Activated T-helper 1 cell treated with anti-CD3 and anti-CD28 coated beads, Interleukin-2, amount 50 U/mL, for 16 hours (primary cell): ENCODE measurements around the gene DHFR.

Experiments
- DNase-seq, 2 donors: peaks; one replicate each; pipeline ENCODE4 v3.0.0-alpha.2; 2020; ENCODE audit warnings: low read depth in 1 of 2, low spot score in 1 of 2

Gene DHFR

DNA sequence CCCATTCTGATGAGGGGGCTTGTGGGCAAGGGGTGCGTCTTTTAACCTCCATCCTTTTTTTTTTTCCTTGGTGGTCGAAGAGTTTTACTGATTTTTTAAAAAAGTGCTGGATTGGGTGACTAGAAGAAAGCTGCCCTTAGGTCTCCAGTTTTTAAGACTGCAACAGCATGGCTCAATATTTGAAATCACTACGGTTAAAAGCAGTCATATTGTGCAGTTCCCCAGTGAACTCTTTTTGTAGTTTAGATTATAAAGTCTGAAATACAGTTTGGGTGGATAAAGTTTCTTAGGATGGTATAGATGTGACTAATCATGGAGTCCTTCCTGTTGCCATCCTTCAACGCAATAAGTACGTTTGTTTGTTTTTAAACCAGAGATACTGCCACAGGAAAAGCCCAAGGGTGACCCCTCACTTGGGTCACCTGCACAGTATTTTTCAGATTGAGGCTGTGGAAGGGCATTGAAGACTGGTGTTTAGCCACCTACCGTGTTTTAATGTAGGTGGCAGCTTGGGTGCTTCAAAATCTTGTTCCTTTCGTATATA lies 520 bp upstream of the DHFR start:
- DNase-seq = no peak

DNA sequence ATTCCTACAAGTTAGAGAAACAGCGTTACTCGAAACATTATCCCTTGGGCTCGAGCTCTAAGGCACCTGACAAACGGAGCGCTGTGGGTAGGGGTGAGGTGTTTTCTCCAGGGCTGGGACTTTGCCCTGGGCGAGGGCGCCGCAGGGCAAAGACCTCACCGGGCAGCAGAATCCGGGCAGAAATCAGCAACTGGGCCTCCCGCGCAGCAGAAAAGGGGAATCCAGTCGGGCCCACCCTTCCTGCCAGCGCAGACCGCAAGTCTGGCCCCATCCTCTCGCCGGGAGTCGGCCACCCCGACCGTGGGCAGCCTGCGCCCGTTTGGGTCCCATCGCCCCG lies 761 bp downstream of the DHFR start:
- DNase-seq = no peak

DNA sequence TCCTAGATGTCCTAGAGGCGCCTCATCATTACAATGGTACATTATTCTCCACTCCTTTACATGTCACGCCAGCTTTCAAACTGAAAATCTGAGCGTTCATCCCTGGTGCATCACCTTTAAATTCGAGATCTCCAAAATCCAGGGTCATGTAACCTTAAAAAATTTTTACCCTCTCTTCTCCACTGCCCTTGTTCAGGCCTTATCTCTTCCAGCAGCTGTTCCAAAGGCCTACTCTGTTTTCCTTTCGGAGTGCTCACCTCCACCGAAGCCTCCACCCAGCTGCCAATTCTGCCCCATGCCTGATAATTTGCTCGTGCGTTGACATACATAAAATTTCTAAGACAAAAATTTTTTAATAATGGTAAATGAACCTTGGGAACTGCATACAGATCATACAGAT lies 1.3 kb downstream of the DHFR start:
- DNase-seq = no peak

DNA sequence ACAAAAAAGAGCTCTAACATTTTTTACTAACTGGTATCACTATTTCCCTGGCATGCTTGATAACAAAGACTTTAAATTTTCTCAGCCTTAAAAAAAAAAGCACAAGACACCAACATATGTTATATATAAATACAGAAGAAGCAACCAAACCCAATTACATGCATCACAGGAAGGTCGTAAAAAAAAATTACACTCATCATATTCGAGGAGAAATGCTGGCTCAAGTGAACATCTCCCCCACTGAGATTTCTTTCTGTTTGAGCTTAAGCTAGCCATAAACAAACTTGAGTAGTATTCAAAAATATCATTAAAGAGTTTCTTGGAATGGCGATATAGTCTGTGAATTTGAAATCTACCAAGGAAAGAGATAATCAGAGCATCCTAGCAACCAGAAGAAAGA lies 7.9 kb downstream of the DHFR start:
- DNase-seq = no peak

DNA sequence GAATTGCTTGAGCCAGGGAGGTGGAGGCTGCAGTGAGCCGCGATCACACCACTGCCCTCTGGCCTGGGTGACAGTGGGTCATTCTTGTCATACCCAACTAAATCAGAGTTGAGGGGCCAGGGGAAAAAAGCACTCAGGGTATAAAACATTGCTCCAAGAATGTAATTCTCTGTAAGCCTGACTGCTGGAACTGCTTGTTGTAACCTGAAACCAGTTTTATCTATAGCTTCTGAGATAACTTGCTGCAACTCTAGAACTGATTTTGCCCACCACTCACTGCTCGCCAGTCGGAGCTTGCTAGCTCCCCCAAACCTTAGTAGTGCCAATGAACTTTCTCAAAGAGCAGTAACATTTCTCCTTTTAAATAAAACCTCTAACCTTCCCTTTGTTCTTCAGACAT lies 9.9 kb downstream of the DHFR start:
- no peak for DNase-seq

DNA sequence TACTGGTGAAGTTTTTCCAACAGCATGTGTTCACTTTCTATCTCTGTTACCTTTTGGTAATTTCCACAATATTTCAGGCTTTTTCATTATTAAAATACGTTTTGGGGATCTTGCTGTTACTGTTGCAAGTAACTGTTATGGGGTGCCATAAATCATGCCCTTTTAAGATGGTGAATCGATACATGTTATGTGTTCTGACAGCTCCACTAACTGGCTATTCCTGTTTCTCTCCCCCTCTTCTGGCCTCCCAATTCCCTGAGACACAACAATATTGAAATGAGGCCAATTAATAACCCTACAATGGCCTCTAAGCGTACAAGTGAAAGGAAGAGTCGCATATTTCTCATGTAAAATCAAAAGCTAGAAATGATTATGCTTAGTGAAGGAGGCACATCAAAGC lies 13.4 kb downstream of the DHFR start:
- DNase-seq = no peak

DNA sequence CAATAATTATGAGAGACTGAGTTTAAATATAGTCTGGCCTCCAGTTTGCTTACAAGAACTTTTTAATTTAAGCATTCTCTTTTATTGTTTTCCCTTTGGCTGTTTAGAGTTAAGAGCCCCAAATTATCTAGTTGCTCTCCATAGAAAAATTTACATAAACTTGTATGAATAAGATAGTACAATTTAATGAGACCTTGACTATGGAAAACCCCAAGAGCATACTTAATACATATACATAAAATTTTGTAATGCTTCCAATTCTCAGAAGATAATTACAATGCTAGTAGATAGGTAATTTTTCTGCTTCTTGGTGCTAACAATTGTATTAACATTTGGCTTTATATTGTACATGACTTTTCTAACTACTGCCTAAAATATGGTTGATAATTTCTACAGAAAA lies 20.6 kb downstream of the DHFR start:
- DNase-seq = no peak

DNA sequence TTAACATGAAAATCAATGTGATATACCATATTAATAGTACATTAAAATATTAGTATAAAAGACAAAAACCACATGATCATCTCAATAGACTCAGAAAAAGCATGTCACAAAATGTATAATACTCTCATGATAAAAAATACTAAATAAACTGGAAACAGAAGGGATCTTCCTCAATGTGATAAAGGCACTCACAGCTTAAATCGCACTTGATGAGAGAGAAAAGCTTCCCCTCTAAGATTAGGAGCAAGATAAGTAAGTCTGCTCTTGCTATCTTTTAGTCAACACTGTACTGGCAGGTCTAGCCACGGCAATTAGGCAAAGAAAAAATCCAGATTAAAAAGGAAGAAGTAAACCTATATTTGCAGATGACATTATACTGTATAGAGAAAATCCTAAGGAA lies 22.1 kb downstream of the DHFR start:
- no peak for DNase-seq

DNA sequence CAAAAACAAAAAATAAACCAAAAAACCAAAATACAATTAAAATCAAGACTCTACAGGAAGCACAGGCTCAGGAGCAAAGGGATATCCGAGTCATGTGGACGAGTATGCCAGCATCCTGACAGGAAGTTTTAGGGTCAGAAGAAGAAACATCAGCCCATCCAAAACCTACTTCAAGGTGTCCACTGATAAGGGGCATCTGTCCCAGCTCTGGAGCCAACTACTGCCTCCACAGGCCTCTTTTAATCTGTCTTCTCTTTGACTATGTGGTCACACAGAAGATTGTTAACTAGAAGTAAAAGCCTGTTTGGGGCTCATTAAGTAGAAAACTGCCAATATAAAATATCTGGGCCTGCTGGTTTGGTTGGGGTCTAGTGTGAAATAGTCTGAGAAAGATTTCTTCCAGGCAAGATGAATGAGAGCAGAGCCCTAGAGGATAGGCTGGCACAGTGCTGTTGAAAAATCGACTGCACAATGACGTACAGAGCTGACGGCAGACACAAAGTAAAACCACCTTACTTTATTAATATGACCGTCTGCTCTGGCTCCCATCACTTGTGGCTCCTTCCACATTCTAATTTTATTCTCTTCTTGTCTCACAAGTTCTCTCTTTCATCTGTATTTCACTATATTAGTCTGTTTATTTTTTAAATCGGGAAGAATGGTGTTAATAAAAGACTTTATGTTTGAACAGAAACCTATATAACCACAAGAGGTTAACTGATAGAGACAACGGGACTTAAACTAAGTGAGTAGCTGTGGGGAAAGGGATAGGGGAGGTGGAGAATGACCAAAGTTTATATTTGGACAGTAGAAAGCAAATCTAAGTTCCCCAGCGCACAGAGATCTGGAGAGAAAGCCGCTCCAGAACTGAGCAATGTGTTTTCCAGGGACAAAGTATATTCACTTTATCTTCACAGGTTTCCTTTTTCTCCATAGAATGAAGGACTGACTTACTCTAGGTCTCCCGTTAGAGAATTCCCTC lies 23.2 kb downstream of the DHFR start:
- DNase-seq = no peak

DNA sequence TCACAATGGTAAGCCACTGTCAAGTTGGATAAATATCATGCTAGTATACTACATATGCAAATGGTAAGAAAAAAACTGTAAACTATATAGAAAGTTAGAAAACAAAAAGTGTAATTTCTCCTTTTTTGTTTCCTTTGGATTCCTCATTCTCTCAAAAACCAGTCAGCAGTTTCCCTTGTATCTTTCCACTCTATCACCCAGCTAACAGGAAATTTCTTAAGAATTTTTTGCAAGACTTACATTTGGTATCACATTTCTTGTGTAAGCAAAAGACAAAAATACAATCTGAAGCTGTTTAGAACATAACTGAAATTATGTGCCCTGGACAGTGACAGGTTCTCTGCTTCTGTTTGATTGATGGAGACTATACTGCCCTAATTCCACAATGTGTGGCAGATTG lies 25.5 kb downstream of the DHFR start:
- no peak for DNase-seq

DNA sequence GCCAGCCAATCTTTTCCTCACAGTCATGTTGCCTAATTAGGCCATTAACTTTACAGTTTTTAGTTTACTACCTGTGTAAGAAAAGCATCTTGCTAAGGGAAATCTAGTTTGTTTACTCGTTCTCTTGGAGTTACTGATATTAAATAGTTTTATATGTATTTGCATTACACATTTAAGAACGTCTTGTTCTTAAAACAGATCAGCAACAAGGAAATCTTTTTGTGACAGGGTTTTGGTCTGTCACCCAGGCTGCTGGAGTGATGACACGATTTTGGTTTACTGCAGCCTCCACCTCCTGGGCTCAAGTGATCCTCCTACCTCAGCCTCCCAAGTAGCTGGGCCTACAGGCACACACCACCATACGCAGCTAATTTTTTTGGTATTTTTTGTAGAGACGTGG lies 29.6 kb downstream of the DHFR start:
- no peak for DNase-seq

DNA sequence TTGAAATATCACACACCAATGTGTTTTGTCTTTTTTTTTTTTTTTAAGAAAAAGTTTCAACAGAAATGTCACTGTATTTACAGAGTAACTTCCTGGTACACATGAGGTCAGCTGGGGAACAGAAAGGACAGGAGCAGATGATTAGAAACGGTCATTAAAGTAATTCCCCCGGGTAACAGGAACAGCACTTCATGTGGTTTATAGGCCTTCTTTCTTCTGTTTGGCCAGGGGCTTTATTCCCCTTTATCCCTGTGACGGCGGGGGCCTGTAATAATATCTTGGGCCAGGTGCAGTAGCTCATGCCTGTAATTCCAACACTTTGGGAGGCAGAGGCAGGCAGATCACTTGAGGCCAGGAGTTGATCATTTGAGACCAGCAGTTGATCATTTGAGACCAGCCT lies 30.8 kb downstream of the DHFR start:
- DNase-seq = no peak

DNA sequence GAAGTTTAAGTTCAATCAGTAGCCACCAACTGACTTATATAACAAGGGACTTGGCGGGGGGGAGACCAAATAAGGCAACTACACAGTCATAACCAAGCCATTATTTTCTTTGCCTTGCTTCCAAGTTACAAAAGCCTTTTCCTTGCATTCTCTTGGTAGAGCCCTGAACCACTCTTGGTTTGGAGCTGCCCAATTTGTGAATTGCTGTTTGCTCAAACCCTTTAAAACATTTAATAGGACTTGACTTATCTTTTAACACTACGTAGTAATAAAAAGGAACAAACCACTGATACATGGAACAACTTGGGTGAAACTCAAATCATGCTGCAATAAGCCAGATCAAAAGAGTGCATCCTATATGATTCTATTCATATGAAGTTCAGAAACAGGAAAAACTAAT lies 32.0 kb downstream of the DHFR start:
- no peak for DNase-seq

DNA sequence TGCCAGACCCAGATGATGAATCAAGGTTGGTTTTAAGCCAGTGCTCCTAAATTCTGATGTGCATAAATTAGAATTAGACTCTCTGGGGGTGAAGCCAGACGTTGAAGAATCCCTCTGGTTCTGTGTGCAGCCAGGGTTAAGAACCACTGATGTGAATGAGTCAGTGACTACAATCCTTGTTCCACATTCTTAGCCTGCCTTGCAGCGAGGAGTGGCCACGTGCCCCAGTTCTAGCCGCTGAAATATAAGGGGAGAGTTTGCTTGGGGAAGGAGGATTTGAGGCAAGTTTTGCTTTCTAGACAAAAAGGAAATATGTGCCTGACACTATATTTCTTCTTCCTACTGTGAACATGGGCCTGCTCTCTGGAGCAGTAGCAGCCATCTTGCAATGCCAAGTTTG lies 34.6 kb downstream of the DHFR start:
- no peak for DNase-seq

DNA sequence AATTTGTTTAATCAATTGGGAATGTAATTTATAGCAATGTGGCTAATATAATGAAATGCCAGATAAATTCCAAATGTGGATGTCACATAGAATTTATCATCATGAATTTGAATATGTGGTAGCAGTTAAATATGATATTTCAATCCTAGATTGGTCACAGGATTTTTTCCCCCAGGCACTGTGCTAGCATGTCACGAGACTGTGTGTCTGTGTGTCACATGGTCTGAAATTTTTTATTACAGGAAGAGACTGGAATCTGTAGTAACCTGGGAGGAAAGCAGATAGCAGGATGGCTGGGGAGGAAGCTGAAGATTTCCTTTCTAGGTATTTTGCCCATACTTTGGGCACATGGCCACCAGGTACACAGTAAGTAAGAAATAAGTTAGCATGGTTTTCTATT lies 35.7 kb downstream of the DHFR start:
- no peak for DNase-seq

DNA sequence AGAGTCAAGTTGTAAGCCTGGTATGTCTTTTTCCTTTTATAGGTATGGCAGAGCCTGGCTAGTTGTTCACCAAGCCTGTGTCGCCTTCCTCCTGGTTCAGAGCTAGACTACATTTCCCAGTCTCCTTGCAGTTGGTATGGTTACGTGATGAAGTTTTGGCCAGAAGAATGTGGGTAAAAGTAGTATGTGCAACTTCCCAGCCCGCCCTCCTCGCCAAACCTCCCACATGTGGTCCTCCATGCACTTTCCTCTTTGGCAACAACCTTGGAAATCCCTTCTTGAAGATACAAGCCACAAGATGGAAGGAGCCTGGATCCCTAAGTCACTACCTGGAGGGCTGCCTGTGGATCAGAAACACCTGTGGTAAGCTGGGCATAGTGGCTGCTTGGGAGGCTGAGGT lies 36.3 kb downstream of the DHFR start:
- DNase-seq = no peak

DNA sequence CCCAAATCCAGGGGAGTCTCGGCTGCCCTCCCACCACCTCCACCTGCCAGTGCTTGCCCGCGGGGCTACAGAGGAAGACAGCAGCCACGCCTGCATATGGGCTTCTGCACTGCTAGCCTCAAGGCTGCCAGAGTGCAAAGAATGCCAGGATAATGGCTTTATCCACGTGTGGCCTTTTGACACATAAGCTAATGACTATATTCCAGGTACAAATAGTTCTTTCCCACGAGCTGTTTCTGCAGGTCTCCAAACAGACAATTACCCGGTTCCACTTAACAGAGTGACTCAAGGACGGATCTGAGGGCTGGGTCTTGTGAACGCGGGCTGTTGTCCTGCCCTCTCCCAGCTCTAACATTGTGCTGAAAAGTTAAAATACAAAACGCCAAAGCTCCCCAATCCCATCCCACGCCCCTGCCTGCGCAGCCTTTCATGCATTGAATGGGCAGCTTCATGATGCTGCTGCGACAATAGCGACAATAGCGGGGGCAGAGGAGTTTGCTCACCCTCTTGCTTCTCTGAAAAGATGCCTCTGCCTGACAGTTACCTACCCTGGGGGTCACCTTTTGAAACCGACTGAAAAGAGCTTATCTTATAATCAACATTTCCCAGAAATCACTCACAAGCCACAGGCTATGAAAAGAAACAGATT lies 39.4 kb downstream of the DHFR start:
- DNase-seq = no peak

DNA sequence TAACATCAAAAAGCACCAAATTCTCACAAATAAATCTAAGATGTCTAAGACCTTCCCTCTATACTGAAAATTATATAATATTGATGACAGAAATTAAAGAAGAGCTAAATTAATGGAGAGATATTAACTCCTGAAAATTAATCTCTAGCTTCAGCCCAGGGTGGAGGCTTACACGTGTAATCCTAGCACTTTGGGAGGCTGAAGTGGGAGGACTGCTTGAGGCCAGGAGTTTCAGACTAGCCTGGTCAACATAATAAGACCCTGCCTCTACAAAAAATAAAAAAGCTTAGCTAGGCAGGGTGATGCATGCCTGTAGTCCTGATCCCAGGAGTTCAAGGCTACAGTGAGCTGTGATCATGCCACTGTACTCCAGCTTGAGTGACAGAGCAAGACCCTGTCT lies 45.1 kb downstream of the DHFR start:
- DNase-seq = no peak

DNA sequence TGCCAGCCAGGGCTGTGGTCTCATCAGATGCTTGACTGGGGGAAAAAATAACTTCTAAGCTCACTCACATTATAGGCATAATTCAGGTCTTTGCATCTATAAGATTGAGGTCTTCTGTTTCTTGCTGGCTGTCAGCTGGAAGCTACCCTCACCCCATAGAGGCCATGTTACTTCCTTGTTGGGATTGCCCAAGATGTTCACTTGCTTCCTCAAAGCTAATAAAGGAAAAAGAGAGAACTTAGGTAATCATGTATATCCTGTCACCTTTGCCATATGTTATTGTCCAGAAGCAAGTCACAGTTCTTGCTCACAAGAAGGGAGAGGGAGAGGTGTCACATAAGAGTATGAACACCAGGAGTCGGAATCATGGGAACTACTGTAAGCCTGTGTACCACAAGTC lies 46.1 kb downstream of the DHFR start:
- no peak for DNase-seq

DNA sequence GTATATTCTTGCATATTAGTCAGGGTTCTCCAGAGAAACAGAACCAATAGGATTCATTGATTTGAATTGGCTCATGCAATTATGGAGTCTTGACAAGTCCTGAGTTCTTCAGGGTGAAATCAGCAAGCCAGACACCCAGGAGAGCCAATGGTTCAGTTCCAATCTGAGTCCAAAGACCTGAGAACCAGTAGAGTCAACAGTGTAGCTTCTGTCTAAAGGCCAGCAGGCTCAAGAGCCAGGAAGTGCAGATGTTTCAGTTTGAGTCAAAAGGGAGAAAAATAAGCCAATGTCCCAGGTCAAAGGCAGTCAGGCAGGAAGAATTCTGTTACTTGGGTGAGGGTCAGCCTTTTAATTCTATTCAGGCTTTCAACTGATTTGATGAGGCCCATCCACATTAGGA lies 47.0 kb downstream of the DHFR start:
- DNase-seq = no peak

DNA sequence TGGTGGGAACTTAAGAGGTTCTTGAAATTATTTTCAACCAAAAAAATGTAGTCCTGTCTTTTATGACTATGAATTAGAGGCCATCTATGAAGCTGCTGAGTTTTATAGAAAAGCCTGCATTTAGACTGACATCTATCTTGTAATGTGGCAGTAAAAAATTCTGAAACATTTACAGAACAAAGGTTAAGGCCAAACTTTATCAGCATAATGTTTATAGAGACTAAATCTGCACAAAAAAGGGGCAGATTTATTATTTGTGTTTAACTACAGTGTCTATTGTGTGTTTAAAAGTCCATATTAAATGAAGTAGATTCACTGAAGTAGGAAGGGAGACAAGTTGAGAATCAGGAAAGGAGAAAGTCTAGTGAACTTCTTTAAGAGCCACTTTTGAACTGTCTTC lies 47.4 kb downstream of the DHFR start:
- no peak for DNase-seq

DNA sequence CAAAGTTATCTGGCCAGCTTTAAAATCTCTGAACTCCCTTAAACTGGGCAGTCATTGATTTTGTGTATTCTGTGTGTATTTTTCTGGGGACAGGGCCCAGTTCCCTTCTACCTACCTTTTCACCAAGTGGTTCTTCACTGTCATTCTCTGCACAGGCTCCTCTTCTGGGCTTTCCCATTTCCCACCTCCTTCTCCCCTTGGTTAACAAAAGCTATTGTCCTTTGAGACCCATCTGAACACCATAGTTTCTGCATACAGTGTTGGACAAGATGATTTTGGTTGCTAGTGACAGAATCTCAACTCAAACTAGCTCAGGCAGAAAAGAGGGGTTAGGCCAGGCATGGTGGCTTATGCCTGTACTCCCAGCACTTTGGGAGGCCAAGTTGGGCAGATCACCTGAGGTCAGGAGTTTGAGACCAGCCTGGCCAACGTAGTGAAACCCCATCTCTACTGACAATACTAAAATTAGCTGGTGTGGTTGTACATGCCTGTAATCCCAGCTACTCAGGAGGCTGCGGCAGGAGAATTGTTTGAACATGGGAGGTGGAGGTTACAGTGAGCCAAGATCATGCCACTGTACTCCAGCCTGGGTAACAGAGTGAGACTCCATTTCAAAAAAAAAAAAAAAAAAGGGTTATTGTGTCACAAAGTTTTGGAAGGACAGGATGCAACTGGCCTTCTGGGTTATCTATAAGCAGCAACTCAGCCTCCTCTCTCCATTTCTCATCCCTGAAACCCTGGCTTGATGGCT lies 53.7 kb downstream of the DHFR start:
- DNase-seq = no peak
